ENCODE data around the gene ASAP2. TPM values are rescaled to one million over a fixed set of nuclear protein-coding genes. Genes with fewer than 3 reads are reported as not detected.

The ASAP2 gene
- polyA plus RNA-seq, 1 donor (not counting 4 experiments of a cell fraction or from before 2014, with no cell fraction given), result 54.2 TPM

GRCh38 chr2:9390151-9390850 lies 183.7 kb downstream of the ASAP2 start:
- TF ChIP-seq EZH2 (IDR thresholded peaks at IDR 0.05; ENCODE audit: low read length) (no peak), CTCF (optimal IDR thresholded peaks at IDR 0.05 in 1 of 3, IDR thresholded peaks at IDR 0.05 in 1 of 3, conservative IDR thresholded peaks at IDR 0.05 in 1 of 3; ENCODE audit: extremely low read depth in 1 of 3, insufficient read depth in 2 of 3, low read length in 3 of 3) (no peak)
- FAIRE-seq, result no peak

DNA sequence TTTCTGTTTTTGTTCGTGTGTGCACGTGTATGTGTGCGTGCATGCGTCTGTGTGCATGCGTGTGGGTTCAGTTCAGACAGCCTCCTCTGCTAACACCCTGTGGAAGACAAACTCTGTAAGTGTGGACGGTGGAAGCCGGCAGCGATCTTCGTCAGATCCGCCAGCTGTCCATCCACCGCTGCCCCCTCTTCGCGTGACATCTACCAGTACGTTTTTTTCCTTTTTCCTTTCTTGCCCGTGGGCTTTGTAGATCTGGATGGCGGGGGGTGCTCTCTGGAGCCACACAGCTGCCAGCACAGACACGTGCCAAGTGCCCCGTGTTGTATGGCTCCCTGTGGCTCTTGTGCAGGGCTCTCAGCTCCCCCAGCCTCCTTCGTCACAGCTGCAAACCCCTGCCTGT lies 184.4 kb downstream of the ASAP2 start:
- Histone ChIP-seq H3K79me2 (ENCODE audit: control insufficient read depth, insufficient read depth, low read length) (no peaks in the 10 kb centered on the region), H3K9me3 (ENCODE audit: control insufficient read depth, low read depth, low read length) (no peaks in the 10 kb centered on the region), H3K36me3 (ENCODE audit: control insufficient read depth in 2 of 2, extremely low read depth in 1 of 2, insufficient read depth in 2 of 2, low read length in 2 of 2) (peaks cover 43 to 65% of the 10 kb centered on the region in 2 experiments), H3K4me3 (ENCODE audit: control insufficient read depth in 2 of 3, extremely low read depth in 1 of 3, insufficient read depth in 2 of 3, low read depth in 1 of 3, low read length in 3 of 3) (no peak overlapping the region), H3K9ac (ENCODE audit: control insufficient read depth, extremely low read depth, insufficient read depth, low read length) (no peak overlapping the region), H3K4me1 (ENCODE audit: control insufficient read depth, extremely low read depth, insufficient read depth, low read length) (peaks cover 10% of the 10 kb centered on the region), H3K4me2 (ENCODE audit: control insufficient read depth, extremely low read depth, insufficient read depth, low read depth, low read length) (no peak overlapping the region), H3K27ac (ENCODE audit: control insufficient read depth, insufficient read depth, low read length) (no peak overlapping the region), H3K27me3 (ENCODE audit: control insufficient read depth, extremely low read depth, insufficient read depth, low read length) (no peaks in the 10 kb centered on the region), H2AFZ (ENCODE audit: control insufficient read depth, low read length) (no peak overlapping the region), H3K9me1 (ENCODE audit: control insufficient read depth, extremely low read depth, insufficient read depth, low read length) (peaks cover 2% of the 10 kb centered on the region), H4K20me1 (ENCODE audit: control insufficient read depth, extremely low read depth, insufficient read depth, low read length) (peaks cover 8% of the 10 kb centered on the region)
- TF ChIP-seq CTCF (optimal IDR thresholded peaks at IDR 0.05 in 1 of 3, IDR thresholded peaks at IDR 0.05 in 1 of 3, conservative IDR thresholded peaks at IDR 0.05 in 1 of 3; ENCODE audit: extremely low read depth in 1 of 3, insufficient read depth in 2 of 3, low read length in 3 of 3), result no peak
- no peak for TF ChIP-seq EZH2 (IDR thresholded peaks at IDR 0.05; ENCODE audit: low read length)
- no peak for DNase-seq (ENCODE audit: low read depth, low spot score)
- dilution Hi-C loops (cut with MboI; ENCODE audit: extremely low pct_ligation_motif_present, low sequenced_read_pairs), result no loop called here
- FAIRE-seq, result no peak

More at GRCh38 chr2:9390151-9390850, 183.7 kb downstream of the ASAP2 start:
- Histone ChIP-seq H3K4me3 (ENCODE audit: control insufficient read depth in 2 of 3, extremely low read depth in 1 of 3, insufficient read depth in 2 of 3, low read depth in 1 of 3, low read length in 3 of 3) (no peak overlapping the region), H4K20me1 (ENCODE audit: control insufficient read depth, extremely low read depth, insufficient read depth, low read length) (peaks cover 11% of the 10 kb centered on the region), H3K27ac (ENCODE audit: control insufficient read depth, insufficient read depth, low read length) (no peak overlapping the region), H3K4me2 (ENCODE audit: control insufficient read depth, extremely low read depth, insufficient read depth, low read depth, low read length) (no peak overlapping the region), H3K9me1 (ENCODE audit: control insufficient read depth, extremely low read depth, insufficient read depth, low read length) (peaks cover 2% of the 10 kb centered on the region), H3K36me3 (ENCODE audit: control insufficient read depth in 2 of 2, extremely low read depth in 1 of 2, insufficient read depth in 2 of 2, low read length in 2 of 2) (peaks cover 48 to 70% of the 10 kb centered on the region in 2 experiments), H3K9me3 (ENCODE audit: control insufficient read depth, low read depth, low read length) (no peaks in the 10 kb centered on the region), H2AFZ (ENCODE audit: control insufficient read depth, low read length) (no peak overlapping the region), H3K9ac (ENCODE audit: control insufficient read depth, extremely low read depth, insufficient read depth, low read length) (no peak overlapping the region), H3K79me2 (ENCODE audit: control insufficient read depth, insufficient read depth, low read length) (no peaks in the 10 kb centered on the region), H3K27me3 (ENCODE audit: control insufficient read depth, extremely low read depth, insufficient read depth, low read length) (no peaks in the 10 kb centered on the region), H3K4me1 (ENCODE audit: control insufficient read depth, extremely low read depth, insufficient read depth, low read length) (peaks cover 15% of the 10 kb centered on the region)
- dilution Hi-C loops (cut with MboI; ENCODE audit: extremely low pct_ligation_motif_present, low sequenced_read_pairs), result no loop called here
- DNase-seq (ENCODE audit: low read depth, low spot score), result no peak
